ENCODE results near the gene XBP1.

Gene XBP1

GRCh38 chr22:28798810-28799605, 1.4 kb downstream of the XBP1 start:
- DNase-seq: no peak

GRCh38 chr22:28795932-28796856, 4.2 kb downstream of the XBP1 start:
- Histone ChIP-seq H3K4me3 (ENCODE audit: low read depth, low read length) (no peak overlapping the region), H3K27ac (no peak overlapping the region), H3K9me3 (ENCODE audit: severe bottlenecking) (no peaks in the 10 kb centered on the region), H3K36me3 (peaks cover 61% of the 10 kb centered on the region), H3K27me3 (ENCODE audit: insufficient read depth, low read depth, severe bottlenecking) (no peaks in the 10 kb centered on the region)
- no peak for DNase-seq
- no peak for TF ChIP-seq CTCF (IDR thresholded peaks at IDR 0.05; ENCODE audit: low read depth, low read length)

More at GRCh38 chr22:28798810-28799605, 1.4 kb downstream of the XBP1 start:
- Histone ChIP-seq H3K27me3 (ENCODE audit: insufficient read depth, low read depth, severe bottlenecking) (no peaks in the 10 kb centered on the region), H3K4me3 (ENCODE audit: low read depth, low read length) (peak overlapping the region; percentile 98), H3K9me3 (ENCODE audit: severe bottlenecking) (no peaks in the 10 kb centered on the region), H3K27ac (peak overlapping the region; percentile 96), H3K36me3 (peaks cover 53% of the 10 kb centered on the region)
- TF ChIP-seq CTCF (IDR thresholded peaks at IDR 0.05; ENCODE audit: low read depth, low read length): no peak

DNA sequence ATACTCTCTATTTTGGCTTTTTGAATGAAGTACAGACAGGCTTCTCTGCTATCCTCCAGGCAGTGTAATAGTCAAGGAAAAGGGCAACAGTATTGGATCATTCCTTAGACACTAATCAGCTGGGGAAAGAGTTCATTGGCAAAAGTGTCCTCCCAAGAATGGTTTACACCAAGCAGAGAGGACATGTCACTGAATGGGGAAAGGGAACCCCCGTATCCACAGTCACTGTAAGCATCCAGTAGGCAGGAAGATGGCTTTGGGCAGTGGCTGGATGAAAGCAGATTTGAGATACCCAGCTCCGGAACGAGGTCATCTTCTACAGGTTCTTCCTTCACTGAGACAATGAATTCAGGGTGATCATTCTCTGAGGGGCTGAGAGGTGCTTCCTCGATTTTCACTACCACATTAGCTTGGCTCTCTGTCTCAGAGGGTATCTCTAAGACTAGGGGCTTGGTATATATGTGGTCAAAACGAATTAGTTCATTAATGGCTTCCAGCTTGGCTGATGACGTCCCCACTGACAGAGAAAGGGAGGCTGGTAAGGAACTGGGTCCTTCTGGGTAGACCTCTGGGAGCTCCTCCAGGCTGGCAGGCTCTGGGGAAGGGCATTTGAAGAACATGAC, 5.2 kb downstream of the XBP1 start:
- no peak overlapping the region for H3K27ac ChIP-seq

DNA sequence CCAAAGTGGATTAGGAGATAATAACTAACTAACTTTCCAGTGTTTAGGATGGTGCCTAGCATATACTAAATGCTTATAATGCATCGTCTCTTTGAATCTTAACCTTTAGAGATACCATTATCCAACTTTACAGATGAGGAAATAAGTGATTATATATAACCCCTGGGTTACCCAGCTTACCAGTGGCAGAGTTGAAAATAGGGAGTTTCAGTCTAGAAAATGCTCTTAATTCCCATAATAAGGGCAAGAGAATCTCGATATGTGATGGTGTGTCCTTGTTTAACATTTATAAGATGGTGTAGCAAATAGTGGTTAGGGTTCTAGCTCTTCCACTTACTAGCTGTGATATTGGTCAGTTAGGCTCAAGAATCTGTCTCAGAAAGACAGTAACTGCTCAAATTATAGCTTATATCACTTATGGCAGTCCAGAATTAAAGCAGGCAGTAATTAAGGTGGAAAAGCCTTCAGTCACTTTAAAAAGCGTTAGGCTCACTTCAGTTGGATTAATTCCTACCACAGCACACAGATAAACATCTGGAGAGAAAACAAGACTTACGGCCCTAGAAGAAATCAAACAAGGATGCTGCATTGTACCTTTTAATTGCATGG, 6.3 kb downstream of the XBP1 start:
- Histone ChIP-seq H3K4me3 (ENCODE audit: low read depth, low read length) (no peak overlapping the region), H3K27ac (no peak overlapping the region), H3K27me3 (ENCODE audit: insufficient read depth, low read depth, severe bottlenecking) (no peaks in the 10 kb centered on the region), H3K36me3 (peaks cover 59% of the 10 kb centered on the region), H3K9me3 (ENCODE audit: severe bottlenecking) (no peaks in the 10 kb centered on the region)
- no peak for DNase-seq
- no peak for TF ChIP-seq CTCF (IDR thresholded peaks at IDR 0.05; ENCODE audit: low read depth, low read length)

More for the DNA sequence above, 5.2 kb downstream of the XBP1 start:
- TF ChIP-seq CTCF (IDR thresholded peaks at IDR 0.05; ENCODE audit: low read depth, low read length): no peak
- H3K4me3 ChIP-seq (ENCODE audit: low read depth, low read length): no peak overlapping the region
- no peaks in the 10 kb centered on the region for H3K9me3 ChIP-seq (ENCODE audit: severe bottlenecking)
- H3K27me3 ChIP-seq (ENCODE audit: insufficient read depth, low read depth, severe bottlenecking): no peaks in the 10 kb centered on the region
- no peak for DNase-seq
- H3K36me3 ChIP-seq: peaks cover 63% of the 10 kb centered on the region

DNA sequence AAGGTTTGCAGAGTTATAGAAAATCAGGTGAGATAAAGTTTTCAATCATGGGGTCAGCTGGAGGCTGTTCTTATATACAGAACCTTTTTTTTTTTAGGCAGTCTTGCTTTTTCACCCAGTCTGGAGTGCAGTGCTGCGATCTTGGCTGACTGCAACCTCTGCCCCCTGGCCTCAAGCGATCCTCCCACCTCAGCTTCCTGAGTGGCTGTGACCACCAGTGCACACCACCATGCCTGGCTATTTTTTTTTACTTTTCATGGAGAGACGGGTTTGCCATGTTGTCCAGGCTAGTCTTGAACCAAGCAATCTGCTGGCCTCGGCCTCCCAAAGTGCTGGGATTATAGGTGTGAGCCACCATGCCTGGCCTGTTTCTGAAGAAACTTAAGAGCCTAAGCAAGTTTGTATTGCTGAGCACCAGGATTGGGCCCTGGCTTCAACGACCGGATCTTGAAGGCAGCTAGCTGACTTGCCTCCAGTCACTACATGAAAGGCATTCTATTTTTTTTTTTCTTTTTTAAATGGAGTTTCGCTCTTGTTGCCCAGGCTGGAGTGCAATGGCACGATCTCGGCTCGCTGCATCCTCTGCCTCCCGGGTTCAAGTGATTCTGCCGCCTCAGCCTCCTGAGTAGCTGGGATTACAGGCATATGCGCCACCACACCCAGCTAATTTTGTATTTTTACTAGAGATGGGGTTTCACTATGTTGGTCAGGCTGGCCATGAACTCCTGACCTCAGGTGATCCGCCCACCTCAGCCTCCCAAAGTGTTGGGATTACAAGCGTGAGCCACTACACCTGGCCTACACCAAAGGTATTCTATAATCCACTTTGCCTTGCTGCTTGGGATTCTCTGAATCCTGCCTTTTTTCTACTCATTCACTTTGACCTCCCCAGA, 7.6 kb downstream of the XBP1 start:
- peaks cover 64% of the 10 kb centered on the region for H3K36me3 ChIP-seq
- no peak overlapping the region for H3K27ac ChIP-seq
- H3K27me3 ChIP-seq (ENCODE audit: insufficient read depth, low read depth, severe bottlenecking): no peaks in the 10 kb centered on the region
- TF ChIP-seq CTCF (IDR thresholded peaks at IDR 0.05; ENCODE audit: low read depth, low read length): no peak
- DNase-seq: no peak
- no peaks in the 10 kb centered on the region for H3K9me3 ChIP-seq (ENCODE audit: severe bottlenecking)
- no peak overlapping the region for H3K4me3 ChIP-seq (ENCODE audit: low read depth, low read length)

Data from WERI-Rb-1 (cell line).